ENCODE measurements around the gene CCDC17. TPM values are rescaled to one million over a fixed set of nuclear protein-coding genes. Genes with fewer than 3 reads are reported as not detected.

The CCDC17 gene
- polyA plus RNA-seq, 1 donor (not counting 4 experiments of a cell fraction or from before 2014, with no cell fraction given), result 0.37 TPM

GRCh38 chr1:45586769-45587168, 37.1 kb downstream of the CCDC17 start:
- peak overlapping the region in 2 of 3 experiments; percentile 34 to 46 for H3K4me3 ChIP-seq (ENCODE audit: control insufficient read depth in 2 of 3, extremely low read depth in 1 of 3, insufficient read depth in 2 of 3, low read depth in 1 of 3, low read length in 3 of 3)
- FAIRE-seq, result no peak
- DNase-seq (ENCODE audit: low read depth, low spot score), result no peak
- dilution Hi-C loops (cut with MboI; ENCODE audit: extremely low pct_ligation_motif_present, low sequenced_read_pairs), result no loop called here
- no peaks in the 10 kb centered on the region for H3K27me3 ChIP-seq (ENCODE audit: control insufficient read depth, extremely low read depth, insufficient read depth, low read length)
- H3K9me3 ChIP-seq (ENCODE audit: control insufficient read depth, low read depth, low read length), result no peaks in the 10 kb centered on the region
- H3K27ac ChIP-seq (ENCODE audit: control insufficient read depth, insufficient read depth, low read length), result peak overlapping the region; percentile 20
- peaks cover 17% of the 10 kb centered on the region for H3K4me1 ChIP-seq (ENCODE audit: control insufficient read depth, extremely low read depth, insufficient read depth, low read length)
- TF ChIP-seq CTCF (optimal IDR thresholded peaks at IDR 0.05 in 1 of 3, IDR thresholded peaks at IDR 0.05 in 1 of 3, conservative IDR thresholded peaks at IDR 0.05 in 1 of 3; ENCODE audit: extremely low read depth in 1 of 3, insufficient read depth in 2 of 3, low read length in 3 of 3) (no peak), EZH2 (IDR thresholded peaks at IDR 0.05; ENCODE audit: low read length) (no peak)
- peaks cover 11% of the 10 kb centered on the region for H4K20me1 ChIP-seq (ENCODE audit: control insufficient read depth, extremely low read depth, insufficient read depth, low read length)
- no peaks in the 10 kb centered on the region for H3K9me1 ChIP-seq (ENCODE audit: control insufficient read depth, extremely low read depth, insufficient read depth, low read length)
- H2AFZ ChIP-seq (ENCODE audit: control insufficient read depth, low read length), result no peak overlapping the region
- H3K79me2 ChIP-seq (ENCODE audit: control insufficient read depth, insufficient read depth, low read length), result peaks cover 66% of the 10 kb centered on the region
- peaks cover 0 to 10% of the 10 kb centered on the region in 2 experiments for H3K36me3 ChIP-seq (ENCODE audit: control insufficient read depth in 2 of 2, extremely low read depth in 1 of 2, insufficient read depth in 2 of 2, low read length in 2 of 2)
- H3K9ac ChIP-seq (ENCODE audit: control insufficient read depth, extremely low read depth, insufficient read depth, low read length), result no peak overlapping the region
- H3K4me2 ChIP-seq (ENCODE audit: control insufficient read depth, extremely low read depth, insufficient read depth, low read depth, low read length), result peak overlapping the region; percentile 65

GRCh38 chr1:45585496-45586075, 38.3 kb downstream of the CCDC17 start:
- DNase-seq (ENCODE audit: low read depth, low spot score), result no peak
- Histone ChIP-seq H3K79me2 (ENCODE audit: control insufficient read depth, insufficient read depth, low read length) (peaks cover 58% of the 10 kb centered on the region), H3K9me3 (ENCODE audit: control insufficient read depth, low read depth, low read length) (no peaks in the 10 kb centered on the region), H3K27ac (ENCODE audit: control insufficient read depth, insufficient read depth, low read length) (peak overlapping the region; percentile 63), H3K4me1 (ENCODE audit: control insufficient read depth, extremely low read depth, insufficient read depth, low read length) (peaks cover 17% of the 10 kb centered on the region), H3K27me3 (ENCODE audit: control insufficient read depth, extremely low read depth, insufficient read depth, low read length) (no peaks in the 10 kb centered on the region), H3K9ac (ENCODE audit: control insufficient read depth, extremely low read depth, insufficient read depth, low read length) (peak overlapping the region; percentile 97), H3K36me3 (ENCODE audit: control insufficient read depth in 2 of 2, extremely low read depth in 1 of 2, insufficient read depth in 2 of 2, low read length in 2 of 2) (peaks cover 0 to 6% of the 10 kb centered on the region in 2 experiments), H2AFZ (ENCODE audit: control insufficient read depth, low read length) (no peak overlapping the region), H4K20me1 (ENCODE audit: control insufficient read depth, extremely low read depth, insufficient read depth, low read length) (peaks cover 11% of the 10 kb centered on the region), H3K4me3 (ENCODE audit: control insufficient read depth in 2 of 3, extremely low read depth in 1 of 3, insufficient read depth in 2 of 3, low read depth in 1 of 3, low read length in 3 of 3) (peak overlapping the region; percentile 66 to 98 (median 79)), H3K9me1 (ENCODE audit: control insufficient read depth, extremely low read depth, insufficient read depth, low read length) (no peaks in the 10 kb centered on the region), H3K4me2 (ENCODE audit: control insufficient read depth, extremely low read depth, insufficient read depth, low read depth, low read length) (peak overlapping the region; percentile 92)
- TF ChIP-seq CTCF (optimal IDR thresholded peaks at IDR 0.05 in 1 of 3, IDR thresholded peaks at IDR 0.05 in 1 of 3, conservative IDR thresholded peaks at IDR 0.05 in 1 of 3; ENCODE audit: extremely low read depth in 1 of 3, insufficient read depth in 2 of 3, low read length in 3 of 3) (no peak), EZH2 (IDR thresholded peaks at IDR 0.05; ENCODE audit: low read length) (no peak)
- no peak for FAIRE-seq
- dilution Hi-C loops (cut with MboI; ENCODE audit: extremely low pct_ligation_motif_present, low sequenced_read_pairs), result no loop called here

Data from keratinocyte (primary cell).